ENCODE data around the gene DTYMK. TPM values are rescaled to one million over a fixed set of nuclear protein-coding genes. Genes with fewer than 3 reads are reported as not detected.

DTYMK gene
- total and polyA plus RNA-seq, 2 experiments from 2014 or later, result 47.7 to 72.7 TPM

DNA sequence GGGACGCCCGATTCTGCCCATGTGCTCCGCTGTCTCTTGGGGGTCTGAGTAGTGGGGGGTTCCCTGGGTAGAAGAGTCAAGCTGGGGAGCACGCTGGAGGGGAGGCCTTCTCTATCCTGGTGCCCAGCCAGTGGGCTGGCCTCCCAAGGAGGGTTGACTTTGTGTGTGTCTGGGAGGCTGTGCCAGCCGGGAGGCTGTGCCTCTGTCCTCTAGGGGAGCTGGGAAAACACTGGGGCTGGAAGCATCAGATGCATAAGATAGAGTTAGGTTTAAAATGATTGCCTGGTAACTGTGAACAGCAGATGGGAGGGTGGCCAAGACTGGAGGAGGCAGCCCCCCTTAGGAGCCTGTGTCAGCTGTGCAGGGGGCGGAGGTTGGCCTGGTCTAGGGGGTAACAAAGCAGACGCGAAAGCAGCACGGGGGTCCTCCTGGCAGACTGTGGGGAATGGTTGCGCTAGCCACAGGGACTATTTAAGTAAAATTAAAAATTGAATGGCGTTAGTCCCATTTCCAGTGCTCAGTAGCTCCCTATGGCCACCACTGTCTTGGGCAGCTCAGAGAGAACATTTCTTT lies 16.5 kb upstream of the DTYMK start:
- no peaks in the 10 kb centered on the region for H3K27me3 ChIP-seq
- H3K4me3 ChIP-seq, result peak overlapping the region; percentile 58
- peak in 1 of 2 donors; percentile 25 for DNase-seq (ENCODE audit: low read depth in 1 of 2, low spot score in 1 of 2)
- TF ChIP-seq, protein P1, sequence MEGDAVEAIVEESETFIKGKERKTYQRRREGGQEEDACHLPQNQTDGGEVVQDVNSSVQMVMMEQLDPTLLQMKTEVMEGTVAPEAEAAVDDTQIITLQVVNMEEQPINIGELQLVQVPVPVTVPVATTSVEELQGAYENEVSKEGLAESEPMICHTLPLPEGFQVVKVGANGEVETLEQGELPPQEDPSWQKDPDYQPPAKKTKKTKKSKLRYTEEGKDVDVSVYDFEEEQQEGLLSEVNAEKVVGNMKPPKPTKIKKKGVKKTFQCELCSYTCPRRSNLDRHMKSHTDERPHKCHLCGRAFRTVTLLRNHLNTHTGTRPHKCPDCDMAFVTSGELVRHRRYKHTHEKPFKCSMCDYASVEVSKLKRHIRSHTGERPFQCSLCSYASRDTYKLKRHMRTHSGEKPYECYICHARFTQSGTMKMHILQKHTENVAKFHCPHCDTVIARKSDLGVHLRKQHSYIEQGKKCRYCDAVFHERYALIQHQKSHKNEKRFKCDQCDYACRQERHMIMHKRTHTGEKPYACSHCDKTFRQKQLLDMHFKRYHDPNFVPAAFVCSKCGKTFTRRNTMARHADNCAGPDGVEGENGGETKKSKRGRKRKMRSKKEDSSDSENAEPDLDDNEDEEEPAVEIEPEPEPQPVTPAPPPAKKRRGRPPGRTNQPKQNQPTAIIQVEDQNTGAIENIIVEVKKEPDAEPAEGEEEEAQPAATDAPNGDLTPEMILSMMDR (IDR thresholded peaks at IDR 0.05; ENCODE audit: low read depth, low read length), result no peak
- no peak overlapping the region for H3K27ac ChIP-seq
- no peaks in the 10 kb centered on the region for H3K4me1 ChIP-seq (ENCODE audit: low read depth)
- no peaks in the 10 kb centered on the region for H3K9me3 ChIP-seq (ENCODE audit: low read depth)
- peaks cover 17% of the 10 kb centered on the region for H3K36me3 ChIP-seq

DNA sequence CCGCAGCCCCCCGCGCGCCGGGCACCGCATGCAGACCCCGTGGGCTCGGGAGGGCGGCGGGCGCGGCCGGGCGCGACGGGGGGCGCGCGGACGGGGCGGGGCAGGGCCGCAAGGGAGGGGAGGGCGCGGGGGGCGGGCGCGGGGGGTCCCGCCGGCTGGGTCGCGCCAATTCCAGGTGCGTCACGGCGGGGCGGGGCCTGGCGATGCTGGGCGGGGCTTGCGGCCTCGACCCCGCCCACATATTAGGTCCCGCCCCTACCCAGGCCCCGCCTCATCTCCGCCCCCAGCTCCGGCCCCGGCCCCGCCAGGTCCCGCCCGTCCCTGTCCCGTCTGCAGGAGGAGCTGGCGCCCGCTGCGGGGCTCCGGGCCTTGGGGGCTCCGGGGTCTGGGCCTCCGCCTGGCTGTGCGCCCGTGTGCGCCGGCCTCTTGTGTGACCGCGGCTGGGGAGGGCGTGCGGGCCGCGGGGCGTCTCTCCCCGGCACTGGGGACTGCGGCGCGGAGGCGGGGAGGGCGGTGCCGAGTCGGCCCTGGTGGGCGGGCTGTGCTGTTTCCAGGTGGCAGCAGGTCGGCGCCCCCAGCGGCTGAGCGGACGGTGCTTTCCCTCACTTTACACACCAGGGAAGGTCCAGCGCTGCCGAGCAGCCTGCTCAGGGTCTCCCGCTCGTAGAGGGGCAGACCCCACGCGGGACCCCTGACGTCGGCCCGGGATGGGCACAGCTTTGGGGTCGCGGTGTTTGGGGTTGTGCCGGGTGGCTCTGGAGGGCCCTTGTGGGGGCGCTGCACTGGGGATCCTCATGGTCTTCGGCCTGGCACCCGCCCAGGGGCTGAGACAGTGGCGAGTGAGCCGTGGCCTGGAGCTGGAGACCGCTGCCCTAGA lies 15.8 kb upstream of the DTYMK start:
- Histone ChIP-seq H3K36me3 (peaks cover 12% of the 10 kb centered on the region), H3K9me3 (ENCODE audit: low read depth) (no peaks in the 10 kb centered on the region), H3K27me3 (no peaks in the 10 kb centered on the region), H3K27ac (peak overlapping the region; percentile 93), H3K4me3 (peak overlapping the region; percentile 58), H3K4me1 (ENCODE audit: low read depth) (no peaks in the 10 kb centered on the region)
- DNase-seq (ENCODE audit: low read depth in 1 of 2, low spot score in 1 of 2), result peak; percentile 89 to 93
- TF ChIP-seq, protein P1 (IDR thresholded peaks at IDR 0.05; ENCODE audit: low read depth, low read length), result peak; percentile 37

DNA sequence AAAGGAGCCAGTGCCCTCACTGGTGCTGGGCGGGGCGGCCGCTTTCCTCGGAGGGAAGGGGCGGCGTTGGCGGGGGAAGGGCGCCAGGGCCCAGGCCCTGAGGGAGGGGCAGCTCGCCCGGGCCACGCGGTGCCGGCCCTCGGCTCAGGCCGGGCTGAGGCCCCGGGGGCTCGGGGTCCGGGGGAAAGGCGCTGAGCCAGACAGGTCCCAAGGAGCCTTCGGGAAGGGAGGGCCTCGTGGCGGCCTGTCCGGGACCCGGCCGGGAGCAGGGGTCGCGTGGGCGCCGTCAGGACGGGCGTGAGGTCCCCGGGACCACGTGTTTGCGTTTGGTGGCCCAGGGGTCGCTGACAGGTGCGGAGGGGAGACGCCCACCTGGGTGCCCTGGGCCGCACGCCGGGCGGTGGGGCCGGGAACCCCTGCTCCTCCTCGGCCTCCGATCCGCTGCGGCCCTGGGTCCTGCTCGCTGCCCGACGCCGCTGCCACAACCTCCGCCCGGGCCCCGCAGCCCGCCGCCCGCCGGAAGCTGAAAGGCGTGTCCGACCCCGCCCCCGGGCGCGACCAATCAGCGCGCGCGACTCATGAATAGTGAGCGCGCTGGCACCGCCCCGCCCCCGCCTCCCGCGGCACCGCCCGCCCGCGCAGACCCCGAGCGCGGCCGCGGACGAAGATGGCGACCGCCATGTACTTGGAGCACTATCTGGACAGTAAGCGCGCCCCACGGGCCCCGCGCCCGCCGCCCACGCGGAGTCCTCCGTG lies 15.0 kb upstream of the DTYMK start, which contains the start of gene ING5:
Gene ING5 (plus strand): TSS at position 641 of the 756 bp plus-strand sequence. CDS start 27 bp downstream, at position 668.
- Histone ChIP-seq H3K4me3 (peak within 1 kb of the TSS; percentile 58), H3K27me3 (no peaks in the 10 kb centered on the region), H3K27ac (peak within 1 kb of the TSS; percentile 93), H3K9me3 (ENCODE audit: low read depth) (no peaks in the 10 kb centered on the region), H3K36me3 (peaks cover 11% of the 10 kb centered on the region), H3K4me1 (ENCODE audit: low read depth) (no peaks in the 10 kb centered on the region)
- peak; percentile 96 to 98 for DNase-seq (ENCODE audit: low read depth in 1 of 2, low spot score in 1 of 2)
- TF ChIP-seq, protein P1 (IDR thresholded peaks at IDR 0.05; ENCODE audit: low read depth, low read length), result no peak

DNA sequence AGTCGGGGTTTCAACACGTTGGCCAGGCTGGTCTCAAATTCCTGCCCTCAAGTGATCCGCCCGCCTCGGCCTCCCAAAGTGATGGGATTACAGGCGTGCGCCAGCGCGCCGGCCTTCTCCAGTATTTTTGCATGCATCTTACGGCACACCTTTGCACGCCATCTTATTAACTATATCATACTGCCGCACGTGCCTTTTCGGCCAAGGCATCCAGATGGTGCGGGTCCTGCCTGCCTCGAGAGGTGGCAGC lies 14.5 kb upstream of the DTYMK start:
- Histone ChIP-seq H3K9me3 (ENCODE audit: low read depth) (no peaks in the 10 kb centered on the region), H3K27ac (peak overlapping the region; percentile 93), H3K36me3 (peaks cover 11% of the 10 kb centered on the region), H3K4me1 (ENCODE audit: low read depth) (no peaks in the 10 kb centered on the region), H3K4me3 (peak overlapping the region; percentile 58), H3K27me3 (no peaks in the 10 kb centered on the region)
- TF ChIP-seq, protein P1 (IDR thresholded peaks at IDR 0.05; ENCODE audit: low read depth, low read length), result peak; percentile 37
- DNase-seq (ENCODE audit: low read depth in 1 of 2, low spot score in 1 of 2), result no peak

DNA sequence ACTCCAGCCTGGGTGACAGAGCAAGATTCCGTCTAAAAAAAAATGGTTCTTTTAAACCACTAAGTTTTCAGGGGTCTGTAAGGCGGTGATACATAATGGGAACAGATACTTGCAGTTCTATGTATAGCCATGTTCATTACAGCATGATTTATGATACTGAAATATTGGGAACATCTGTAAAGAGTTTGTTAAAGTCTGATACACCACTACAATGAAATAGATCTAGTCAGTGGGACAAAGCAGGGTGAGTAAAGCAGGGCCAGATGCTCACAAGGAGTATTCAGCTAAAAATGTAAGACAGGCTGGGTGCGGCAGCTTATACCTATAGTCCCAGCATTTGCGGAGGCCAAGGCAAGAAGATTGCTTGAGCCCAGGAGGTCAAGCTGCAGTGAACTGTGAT lies 9.0 kb upstream of the DTYMK start:
- TF ChIP-seq, protein P1 (IDR thresholded peaks at IDR 0.05; ENCODE audit: low read depth, low read length), result no peak
- no peak overlapping the region for H3K4me3 ChIP-seq
- no peak for DNase-seq (ENCODE audit: low read depth in 1 of 2, low spot score in 1 of 2)
- no peaks in the 10 kb centered on the region for H3K27me3 ChIP-seq
- no peaks in the 10 kb centered on the region for H3K9me3 ChIP-seq (ENCODE audit: low read depth)
- H3K4me1 ChIP-seq (ENCODE audit: low read depth), result no peaks in the 10 kb centered on the region
- no peaks in the 10 kb centered on the region for H3K36me3 ChIP-seq
- H3K27ac ChIP-seq, result no peak overlapping the region
